IMR-90 (cell line): ENCODE data around the gene SPINT4.

Experiments used
- BHLHE40 ChIP-seq: fragments of 150-350 bp; IDR thresholded peaks from 2 replicates; pipeline ENCODE4 v1.6.1; 2016; ENCODE audit warnings: mild to moderate bottlenecking, low read depth, low read length
- CEBPB ChIP-seq: IDR thresholded peaks from 2 replicates; pipeline ENCODE4 v1.6.1; 2012; ENCODE audit warnings: low read depth, low read length, improper control_type of control experiment
- CHD1 ChIP-seq: IDR thresholded peaks from 2 replicates; pipeline ENCODE4 v1.6.1; 2012; ENCODE audit warnings: low read depth, low read length, improper control_type of control experiment
- ELK1 ChIP-seq: fragments of 150-350 bp; IDR thresholded peaks from 2 replicates; pipeline ENCODE4 v1.6.1; 2016; ENCODE audit warnings: low read depth, mild to moderate bottlenecking, low read length, moderate library complexity, borderline replicate concordance
- MAZ ChIP-seq: IDR thresholded peaks from 2 replicates; pipeline ENCODE4 v1.6.1; 2012; ENCODE audit warnings: low read depth, mild to moderate bottlenecking, low read length, improper control_type of control experiment, moderate library complexity, borderline replicate concordance
- MXI1 ChIP-seq: IDR thresholded peaks from 2 replicates; pipeline ENCODE4 v1.6.1; 2012; ENCODE audit warnings: low read depth, mild to moderate bottlenecking, low read length, moderate library complexity, borderline replicate concordance
- NFE2L2 ChIP-seq: fragments of 150-350 bp; IDR thresholded peaks from 2 replicates; pipeline ENCODE4 v1.6.1; 2016; ENCODE audit warnings: low read depth, mild to moderate bottlenecking, low read length
- POLR2A ChIP-seq: IDR thresholded peaks from 2 replicates; pipeline ENCODE4 v1.6.1; 2012; ENCODE audit warnings: mild to moderate bottlenecking, low read depth, low read length
- RAD21 ChIP-seq: IDR thresholded peaks from 2 replicates; pipeline ENCODE4 v1.6.1; 2012; ENCODE audit warnings: low read length, improper control_type of control experiment
- RFX5 ChIP-seq: IDR thresholded peaks from 2 replicates; pipeline ENCODE4 v1.8.0; 2012; ENCODE audit warnings: low read depth, mild to moderate bottlenecking, low read length, moderate library complexity
- SMC3 ChIP-seq: fragments of 150-350 bp; IDR thresholded peaks from 2 replicates; pipeline ENCODE4 v1.6.1; 2016; ENCODE audit warnings: low read depth, mild to moderate bottlenecking, antibody characterized with exemption, low read length, moderate library complexity
- TF ChIP-seq, protein P1 (sequence below): conservative IDR thresholded peaks from 2 replicates; pipeline ENCODE4 v1.5.1; 2012; ENCODE audit warnings: mild to moderate bottlenecking, low read depth, low read length, improper control_type of control experiment

DNA sequence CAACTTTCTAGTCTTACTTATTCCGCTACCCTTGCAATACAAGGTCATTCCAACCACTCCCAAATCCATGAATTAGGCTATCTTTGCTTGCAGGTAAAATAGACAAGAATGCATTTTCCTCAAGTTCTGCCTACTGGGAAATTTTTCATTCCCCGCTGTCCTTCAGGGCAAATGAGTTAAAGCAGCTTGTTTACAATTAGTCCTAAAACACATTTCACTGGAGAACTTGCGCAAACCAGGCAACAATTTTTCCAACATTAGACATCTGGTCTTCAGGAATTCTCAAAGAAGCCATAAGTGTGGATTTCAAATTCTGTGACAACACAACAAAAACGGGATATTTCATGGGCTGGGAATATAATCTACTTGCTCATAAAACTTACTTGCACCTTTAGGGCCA, 20.4 kb downstream of the SPINT4 start:
- TF ChIP-seq CEBPB (no peak), RAD21 (no peak), POLR2A (no peak), MXI1 (no peak), NFE2L2 (no peak), MAZ (no peak), SMC3 (no peak), ELK1 (no peak), RFX5 (no peak), CHD1 (no peak), BHLHE40 (no peak)
- TF ChIP-seq, protein P1, sequence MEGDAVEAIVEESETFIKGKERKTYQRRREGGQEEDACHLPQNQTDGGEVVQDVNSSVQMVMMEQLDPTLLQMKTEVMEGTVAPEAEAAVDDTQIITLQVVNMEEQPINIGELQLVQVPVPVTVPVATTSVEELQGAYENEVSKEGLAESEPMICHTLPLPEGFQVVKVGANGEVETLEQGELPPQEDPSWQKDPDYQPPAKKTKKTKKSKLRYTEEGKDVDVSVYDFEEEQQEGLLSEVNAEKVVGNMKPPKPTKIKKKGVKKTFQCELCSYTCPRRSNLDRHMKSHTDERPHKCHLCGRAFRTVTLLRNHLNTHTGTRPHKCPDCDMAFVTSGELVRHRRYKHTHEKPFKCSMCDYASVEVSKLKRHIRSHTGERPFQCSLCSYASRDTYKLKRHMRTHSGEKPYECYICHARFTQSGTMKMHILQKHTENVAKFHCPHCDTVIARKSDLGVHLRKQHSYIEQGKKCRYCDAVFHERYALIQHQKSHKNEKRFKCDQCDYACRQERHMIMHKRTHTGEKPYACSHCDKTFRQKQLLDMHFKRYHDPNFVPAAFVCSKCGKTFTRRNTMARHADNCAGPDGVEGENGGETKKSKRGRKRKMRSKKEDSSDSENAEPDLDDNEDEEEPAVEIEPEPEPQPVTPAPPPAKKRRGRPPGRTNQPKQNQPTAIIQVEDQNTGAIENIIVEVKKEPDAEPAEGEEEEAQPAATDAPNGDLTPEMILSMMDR = no peak
